ENCODE measurements around the gene AKAP8L. TPM values are rescaled to one million over a fixed set of nuclear protein-coding genes. Genes with fewer than 3 reads are reported as not detected.

The AKAP8L gene
- polyA plus RNA-seq, 1 of the 3 experiments (the other 2 are of a cell fraction): 44.7 TPM

- TF ChIP-seq RCOR1 (IDR thresholded peaks at IDR 0.05; ENCODE audit: low read length) (no peak), RFX5 (IDR thresholded peaks at IDR 0.05; ENCODE audit: low read length) (no peak), EP300 (IDR thresholded peaks at IDR 0.05; ENCODE audit: borderline replicate concordance in 1 of 2, low read depth in 1 of 2, low read length in 1 of 2) (no peak), TEAD4 (IDR thresholded peaks at IDR 0.05; ENCODE audit: borderline replicate concordance, insufficient read depth) (no peak), CTCF (IDR thresholded peaks at IDR 0.05) (no peak), USF2 (IDR thresholded peaks at IDR 0.05; ENCODE audit: borderline replicate concordance, low read depth, low read length) (no peak), SIN3A (IDR thresholded peaks at IDR 0.05; ENCODE audit: borderline replicate concordance, low read depth, low read length) (no peak)
- ChIA-PET POLR2A (no interaction called here), CTCF (interaction anchor here (1.1 kb wide), 1 partner anchor 22 kb away, joined by 4 read pairs; the partner anchor contains the start of gene AKAP8L)
- H3K9me3 ChIP-seq: no peaks in the 10 kb centered on the region
- no peak overlapping the region for H3K9ac ChIP-seq
- no peaks in the 10 kb centered on the region for H3K79me2 ChIP-seq (ENCODE audit: insufficient read depth)
- 69% methylated on average over 3 of the region's 3 CpGs for WGBS (ENCODE audit: low lambda C conversion rate)
- no peaks in the 10 kb centered on the region for H3K4me1 ChIP-seq (ENCODE audit: control insufficient read depth in 1 of 2, insufficient read depth in 2 of 2, low read depth in 1 of 2, low read length in 1 of 2)
- H3K4me3 ChIP-seq (ENCODE audit: low read depth in 2 of 2, low read length in 1 of 2): no peak overlapping the region
- no peak overlapping the region for H2AFZ ChIP-seq (ENCODE audit: low read depth)
- no peak overlapping the region for H3K4me2 ChIP-seq
- no peaks in the 10 kb centered on the region for H3K27me3 ChIP-seq (ENCODE audit: insufficient read depth)
- no peaks in the 10 kb centered on the region for H3K9me2 ChIP-seq
- H3K27ac ChIP-seq (ENCODE audit: low read depth in 2 of 2, low read length in 1 of 2): no peak overlapping the region
- H3F3A ChIP-seq (replicated peaks; ENCODE audit: insufficient read depth): no peaks in the 10 kb centered on the region
- no peaks in the 10 kb centered on the region for H4K20me1 ChIP-seq (ENCODE audit: insufficient read depth)
- no peak for DNase-seq
- H3K36me3 ChIP-seq (replicated peaks in 1 of 2; ENCODE audit: control insufficient read depth in 1 of 2, insufficient read depth in 2 of 2, low read length in 1 of 2): no peaks in the 10 kb centered on the region
These were observed 22.5 kb upstream of the AKAP8L start for GRCh38 chr19:15441317-15441716.

- TF ChIP-seq FOSL2 (IDR thresholded peaks at IDR 0.05; ENCODE audit: borderline replicate concordance, low read depth): no peak
- no peak for TF ChIP-seq TEAD4 (IDR thresholded peaks at IDR 0.05; ENCODE audit: borderline replicate concordance, insufficient read depth)
- TF ChIP-seq GABPA (IDR thresholded peaks at IDR 0.05; ENCODE audit: low read depth): no peak
- no peak for TF ChIP-seq YY1 (IDR thresholded peaks at IDR 0.05; ENCODE audit: low read depth)
- TF ChIP-seq MAX (IDR thresholded peaks at IDR 0.05; ENCODE audit: low read depth): no peak
- TF ChIP-seq JUND (IDR thresholded peaks at IDR 0.05): no peak
- no peak for TF ChIP-seq MEF2A (IDR thresholded peaks at IDR 0.05; ENCODE audit: borderline replicate concordance, low read depth)
- no peak for TF ChIP-seq RAD21 (IDR thresholded peaks at IDR 0.05; ENCODE audit: low read length)
- no peak for TF ChIP-seq FOXJ3 (CRISPR knock-in tag; IDR thresholded peaks at IDR 0.05)
- no peak for TF ChIP-seq CTCF (IDR thresholded peaks at IDR 0.05)
- no peak for TF ChIP-seq TCF12 (IDR thresholded peaks at IDR 0.05)
- no peak for TF ChIP-seq IRF3 (IDR thresholded peaks at IDR 0.05; ENCODE audit: low read depth, low read length)
- no peak for TF ChIP-seq SIN3A (IDR thresholded peaks at IDR 0.05; ENCODE audit: borderline replicate concordance, low read depth, low read length)
- TF ChIP-seq ELF1 (IDR thresholded peaks at IDR 0.05): no peak
- no peak for TF ChIP-seq EP300 (IDR thresholded peaks at IDR 0.05; ENCODE audit: borderline replicate concordance in 1 of 2, low read depth in 1 of 2, low read length in 1 of 2)
- no peak for TF ChIP-seq USF1 (IDR thresholded peaks at IDR 0.05; ENCODE audit: borderline replicate concordance, low read depth)
- no peak overlapping the region for H3K4me3 ChIP-seq (ENCODE audit: low read depth in 2 of 2, low read length in 1 of 2)
- H4K20me1 ChIP-seq (ENCODE audit: insufficient read depth): no peaks in the 10 kb centered on the region
- H3K9ac ChIP-seq: no peak overlapping the region
- ChIA-PET POLR2A (no interaction called here), CTCF (interaction anchor here (1.2 kb wide), 1 partner anchor 8 kb away, joined by 5 read pairs; no protein-coding TSS in a partner anchor)
- no peaks in the 10 kb centered on the region for H3K27me3 ChIP-seq (ENCODE audit: insufficient read depth)
- H2AFZ ChIP-seq (ENCODE audit: low read depth): no peak overlapping the region
- H3F3A ChIP-seq (replicated peaks; ENCODE audit: insufficient read depth): no peaks in the 10 kb centered on the region
- H3K9me3 ChIP-seq: no peaks in the 10 kb centered on the region
- 84% methylated on average over 10 of the region's 38 CpGs for WGBS (ENCODE audit: low lambda C conversion rate)
- no peak for DNase-seq
- no peak overlapping the region for H3K4me2 ChIP-seq
- no peak overlapping the region for H3K27ac ChIP-seq (ENCODE audit: low read depth in 2 of 2, low read length in 1 of 2)
- no peaks in the 10 kb centered on the region for H3K79me2 ChIP-seq (ENCODE audit: insufficient read depth)
- H3K9me2 ChIP-seq: no peaks in the 10 kb centered on the region
- H3K4me1 ChIP-seq (ENCODE audit: control insufficient read depth in 1 of 2, insufficient read depth in 2 of 2, low read depth in 1 of 2, low read length in 1 of 2): no peaks in the 10 kb centered on the region
- no peaks in the 10 kb centered on the region for H3K36me3 ChIP-seq (replicated peaks in 1 of 2; ENCODE audit: control insufficient read depth in 1 of 2, insufficient read depth in 2 of 2, low read length in 1 of 2)
These were observed 21.2 kb upstream of the AKAP8L start for GRCh38 chr19:15439821-15440641.

Data from SK-N-SH (cell line).